ENCODE measurements around the gene PCLO. TPM values are rescaled to one million over a fixed set of nuclear protein-coding genes. Genes with fewer than 3 reads are reported as not detected.

The PCLO gene
- total and polyA plus RNA-seq, 2 of the 8 experiments (the other 6 are each of a cell fraction or from before 2014, with no cell fraction given), result 1.5 to 3.2 TPM

DNA sequence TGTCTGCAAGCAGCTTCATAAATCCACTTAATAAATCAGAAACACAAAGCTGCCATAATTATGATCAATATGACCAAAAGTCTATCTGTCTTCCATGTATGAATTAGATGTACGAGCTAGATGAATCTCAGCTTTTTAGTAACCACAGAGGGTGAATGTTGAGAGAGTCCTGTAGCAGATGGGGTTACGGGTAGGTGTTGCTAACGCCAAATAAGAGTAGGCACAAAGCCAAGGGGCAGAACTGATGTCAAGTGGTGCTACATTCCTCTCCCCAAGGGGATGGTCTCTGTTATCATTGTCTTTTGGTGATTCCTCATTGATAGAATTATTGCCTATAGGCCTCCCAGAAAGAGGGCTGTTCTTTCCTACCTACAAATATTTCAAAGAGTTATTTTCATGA is 257.8 kb downstream of the PCLO start (continued):
- TF ChIP-seq, protein P1, sequence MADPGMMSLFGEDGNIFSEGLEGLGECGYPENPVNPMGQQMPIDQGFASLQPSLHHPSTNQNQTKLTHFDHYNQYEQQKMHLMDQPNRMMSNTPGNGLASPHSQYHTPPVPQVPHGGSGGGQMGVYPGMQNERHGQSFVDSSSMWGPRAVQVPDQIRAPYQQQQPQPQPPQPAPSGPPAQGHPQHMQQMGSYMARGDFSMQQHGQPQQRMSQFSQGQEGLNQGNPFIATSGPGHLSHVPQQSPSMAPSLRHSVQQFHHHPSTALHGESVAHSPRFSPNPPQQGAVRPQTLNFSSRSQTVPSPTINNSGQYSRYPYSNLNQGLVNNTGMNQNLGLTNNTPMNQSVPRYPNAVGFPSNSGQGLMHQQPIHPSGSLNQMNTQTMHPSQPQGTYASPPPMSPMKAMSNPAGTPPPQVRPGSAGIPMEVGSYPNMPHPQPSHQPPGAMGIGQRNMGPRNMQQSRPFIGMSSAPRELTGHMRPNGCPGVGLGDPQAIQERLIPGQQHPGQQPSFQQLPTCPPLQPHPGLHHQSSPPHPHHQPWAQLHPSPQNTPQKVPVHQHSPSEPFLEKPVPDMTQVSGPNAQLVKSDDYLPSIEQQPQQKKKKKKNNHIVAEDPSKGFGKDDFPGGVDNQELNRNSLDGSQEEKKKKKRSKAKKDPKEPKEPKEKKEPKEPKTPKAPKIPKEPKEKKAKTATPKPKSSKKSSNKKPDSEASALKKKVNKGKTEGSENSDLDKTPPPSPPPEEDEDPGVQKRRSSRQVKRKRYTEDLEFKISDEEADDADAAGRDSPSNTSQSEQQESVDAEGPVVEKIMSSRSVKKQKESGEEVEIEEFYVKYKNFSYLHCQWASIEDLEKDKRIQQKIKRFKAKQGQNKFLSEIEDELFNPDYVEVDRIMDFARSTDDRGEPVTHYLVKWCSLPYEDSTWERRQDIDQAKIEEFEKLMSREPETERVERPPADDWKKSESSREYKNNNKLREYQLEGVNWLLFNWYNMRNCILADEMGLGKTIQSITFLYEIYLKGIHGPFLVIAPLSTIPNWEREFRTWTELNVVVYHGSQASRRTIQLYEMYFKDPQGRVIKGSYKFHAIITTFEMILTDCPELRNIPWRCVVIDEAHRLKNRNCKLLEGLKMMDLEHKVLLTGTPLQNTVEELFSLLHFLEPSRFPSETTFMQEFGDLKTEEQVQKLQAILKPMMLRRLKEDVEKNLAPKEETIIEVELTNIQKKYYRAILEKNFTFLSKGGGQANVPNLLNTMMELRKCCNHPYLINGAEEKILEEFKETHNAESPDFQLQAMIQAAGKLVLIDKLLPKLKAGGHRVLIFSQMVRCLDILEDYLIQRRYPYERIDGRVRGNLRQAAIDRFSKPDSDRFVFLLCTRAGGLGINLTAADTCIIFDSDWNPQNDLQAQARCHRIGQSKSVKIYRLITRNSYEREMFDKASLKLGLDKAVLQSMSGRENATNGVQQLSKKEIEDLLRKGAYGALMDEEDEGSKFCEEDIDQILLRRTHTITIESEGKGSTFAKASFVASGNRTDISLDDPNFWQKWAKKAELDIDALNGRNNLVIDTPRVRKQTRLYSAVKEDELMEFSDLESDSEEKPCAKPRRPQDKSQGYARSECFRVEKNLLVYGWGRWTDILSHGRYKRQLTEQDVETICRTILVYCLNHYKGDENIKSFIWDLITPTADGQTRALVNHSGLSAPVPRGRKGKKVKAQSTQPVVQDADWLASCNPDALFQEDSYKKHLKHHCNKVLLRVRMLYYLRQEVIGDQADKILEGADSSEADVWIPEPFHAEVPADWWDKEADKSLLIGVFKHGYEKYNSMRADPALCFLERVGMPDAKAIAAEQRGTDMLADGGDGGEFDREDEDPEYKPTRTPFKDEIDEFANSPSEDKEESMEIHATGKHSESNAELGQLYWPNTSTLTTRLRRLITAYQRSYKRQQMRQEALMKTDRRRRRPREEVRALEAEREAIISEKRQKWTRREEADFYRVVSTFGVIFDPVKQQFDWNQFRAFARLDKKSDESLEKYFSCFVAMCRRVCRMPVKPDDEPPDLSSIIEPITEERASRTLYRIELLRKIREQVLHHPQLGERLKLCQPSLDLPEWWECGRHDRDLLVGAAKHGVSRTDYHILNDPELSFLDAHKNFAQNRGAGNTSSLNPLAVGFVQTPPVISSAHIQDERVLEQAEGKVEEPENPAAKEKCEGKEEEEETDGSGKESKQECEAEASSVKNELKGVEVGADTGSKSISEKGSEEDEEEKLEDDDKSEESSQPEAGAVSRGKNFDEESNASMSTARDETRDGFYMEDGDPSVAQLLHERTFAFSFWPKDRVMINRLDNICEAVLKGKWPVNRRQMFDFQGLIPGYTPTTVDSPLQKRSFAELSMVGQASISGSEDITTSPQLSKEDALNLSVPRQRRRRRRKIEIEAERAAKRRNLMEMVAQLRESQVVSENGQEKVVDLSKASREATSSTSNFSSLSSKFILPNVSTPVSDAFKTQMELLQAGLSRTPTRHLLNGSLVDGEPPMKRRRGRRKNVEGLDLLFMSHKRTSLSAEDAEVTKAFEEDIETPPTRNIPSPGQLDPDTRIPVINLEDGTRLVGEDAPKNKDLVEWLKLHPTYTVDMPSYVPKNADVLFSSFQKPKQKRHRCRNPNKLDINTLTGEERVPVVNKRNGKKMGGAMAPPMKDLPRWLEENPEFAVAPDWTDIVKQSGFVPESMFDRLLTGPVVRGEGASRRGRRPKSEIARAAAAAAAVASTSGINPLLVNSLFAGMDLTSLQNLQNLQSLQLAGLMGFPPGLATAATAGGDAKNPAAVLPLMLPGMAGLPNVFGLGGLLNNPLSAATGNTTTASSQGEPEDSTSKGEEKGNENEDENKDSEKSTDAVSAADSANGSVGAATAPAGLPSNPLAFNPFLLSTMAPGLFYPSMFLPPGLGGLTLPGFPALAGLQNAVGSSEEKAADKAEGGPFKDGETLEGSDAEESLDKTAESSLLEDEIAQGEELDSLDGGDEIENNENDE (IDR thresholded peaks at IDR 0.05; ENCODE audit: insufficient replicate concordance, low read length), result no peak
- TF ChIP-seq TCF12 (IDR thresholded peaks at IDR 0.05; ENCODE audit: low read depth, low read length), result no peak
- TF ChIP-seq, protein P2, sequence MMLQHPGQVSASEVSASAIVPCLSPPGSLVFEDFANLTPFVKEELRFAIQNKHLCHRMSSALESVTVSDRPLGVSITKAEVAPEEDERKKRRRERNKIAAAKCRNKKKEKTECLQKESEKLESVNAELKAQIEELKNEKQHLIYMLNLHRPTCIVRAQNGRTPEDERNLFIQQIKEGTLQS (IDR thresholded peaks at IDR 0.05; ENCODE audit: insufficient read depth, low read depth, low read length), result no peak
- TF ChIP-seq NRF1 (IDR thresholded peaks at IDR 0.05; ENCODE audit: low read depth, low read length), result no peak
- no peak for TF ChIP-seq HDAC6 (IDR thresholded peaks at IDR 0.05; ENCODE audit: low read depth, low read length)
- TF ChIP-seq SRF (IDR thresholded peaks at IDR 0.05; ENCODE audit: low read depth, low read length), result no peak
- no peak for TF ChIP-seq GABPA (IDR thresholded peaks at IDR 0.05; ENCODE audit: borderline replicate concordance, insufficient read depth, low read length)
- TF ChIP-seq RNF2 (IDR thresholded peaks at IDR 0.05; ENCODE audit: borderline replicate concordance, low read depth, low read length, missing control alignments, poor library complexity, severe bottlenecking), result no peak
- TF ChIP-seq SUZ12 (IDR thresholded peaks at IDR 0.05; ENCODE audit: low read length), result no peak
- no peak for TF ChIP-seq RBBP5 (IDR thresholded peaks at IDR 0.05; ENCODE audit: borderline replicate concordance, low read depth, low read length)
